ENCODE measurements around the gene RMDN3.

Gene RMDN3

GRCh38 chr15:40754883-40755811 is at the start of gene RMDN3:
RMDN3 (minus strand) TSS chr15:40755254; CDS start chr15:40754783, 471 bp downstream.
- DNase-seq: peak; percentile 93

- DNase-seq: no peak
These were observed 48.6 kb upstream of the RMDN3 start for GRCh38 chr15:40803688-40804087.

DNA sequence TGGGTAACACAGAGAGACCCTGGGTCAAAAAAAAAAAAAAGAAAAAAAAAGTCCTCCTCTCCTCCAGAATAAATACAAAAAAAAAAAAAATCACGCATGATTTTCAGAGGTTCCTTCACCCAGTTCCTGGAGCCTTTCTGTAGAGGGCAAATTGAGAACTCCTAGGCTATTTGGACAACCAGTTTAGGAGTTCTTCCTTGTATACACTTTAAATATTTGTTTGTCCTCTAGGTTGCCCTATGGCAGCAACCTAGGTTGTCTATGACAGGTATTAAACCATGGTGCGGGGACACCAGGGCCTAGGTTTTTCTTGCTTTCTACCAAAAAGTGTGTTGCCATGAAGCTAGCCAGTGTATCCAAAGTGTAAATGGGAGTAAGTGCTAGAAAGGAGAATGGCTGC is 48.0 kb upstream of the RMDN3 start:
- no peak for DNase-seq

GRCh38 chr15:40799523-40799922 is 44.5 kb upstream of the RMDN3 start:
- DNase-seq: no peak

DNA sequence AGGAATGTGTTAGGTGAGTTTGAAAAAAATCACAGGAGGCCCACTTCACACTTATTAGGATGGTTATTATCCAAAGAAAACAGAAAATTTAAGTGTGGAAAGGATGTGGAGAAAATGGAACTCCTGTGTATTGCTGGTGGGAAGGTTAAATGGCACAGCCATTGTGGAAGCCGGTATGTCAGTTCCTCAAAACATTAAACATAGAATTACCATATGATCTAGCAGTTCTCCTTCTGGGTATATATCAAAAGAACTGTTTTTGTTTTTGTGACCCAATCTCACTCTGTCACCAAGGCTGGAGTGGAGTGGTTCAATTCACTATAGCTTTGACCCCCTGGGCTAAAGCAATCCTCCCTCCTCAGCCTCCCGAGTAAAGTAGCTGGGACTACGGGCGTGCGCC is 41.5 kb upstream of the RMDN3 start:
- DNase-seq: no peak

DNA sequence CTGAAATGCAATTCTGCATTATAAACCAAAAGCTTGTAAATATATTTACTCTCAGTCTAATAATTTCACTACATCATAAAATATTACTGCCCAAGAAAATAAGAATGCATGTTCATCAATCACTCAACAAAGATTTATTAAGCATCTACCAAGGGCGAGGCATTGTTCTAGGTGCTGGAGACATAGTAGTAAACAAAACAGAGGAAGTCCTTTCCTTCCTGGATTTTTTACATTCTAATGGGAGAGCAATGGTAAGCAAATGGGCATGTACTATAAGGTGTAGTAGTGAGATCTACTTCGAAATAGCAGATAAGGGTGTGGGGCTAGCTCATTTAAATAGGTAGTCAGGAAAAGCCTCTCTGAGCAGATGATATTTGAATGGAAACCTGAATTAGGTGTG is 41.0 kb upstream of the RMDN3 start:
- DNase-seq: no peak

- no peak for DNase-seq
These were observed 38.3 kb upstream of the RMDN3 start for GRCh38 chr15:40793216-40793989.

GRCh38 chr15:40792394-40792793 is 37.3 kb upstream of the RMDN3 start:
- DNase-seq: no peak

- no peak for DNase-seq
These were observed 35.7 kb upstream of the RMDN3 start for GRCh38 chr15:40790718-40791117.

DNA sequence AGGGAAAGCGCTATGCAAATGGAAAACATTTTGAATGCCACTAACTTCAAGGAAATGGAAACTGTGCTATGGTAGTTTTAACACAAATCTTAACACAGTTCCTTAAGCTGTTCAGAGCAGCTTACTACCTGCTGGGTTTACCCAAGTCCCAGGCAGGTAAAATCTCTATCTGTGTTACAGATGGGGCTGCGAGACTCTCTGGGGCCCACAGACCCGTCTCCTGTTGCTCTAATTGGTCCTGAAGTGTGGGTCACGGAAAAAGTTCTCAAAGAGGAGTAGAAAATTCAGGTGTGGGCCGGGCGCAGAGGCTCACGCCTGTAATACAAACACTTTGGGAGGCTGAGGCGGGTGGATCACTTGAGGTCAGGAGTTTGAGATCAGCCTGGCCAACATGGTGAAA is 34.9 kb upstream of the RMDN3 start:
- DNase-seq: no peak

- DNase-seq: no peak
These were observed 34.1 kb upstream of the RMDN3 start for GRCh38 chr15:40789119-40789518.

GRCh38 chr15:40787991-40788390 is 32.9 kb upstream of the RMDN3 start:
- no peak for DNase-seq

GRCh38 chr15:40787344-40787841 is 32.3 kb upstream of the RMDN3 start:
- peak; percentile 85 for DNase-seq

DNA sequence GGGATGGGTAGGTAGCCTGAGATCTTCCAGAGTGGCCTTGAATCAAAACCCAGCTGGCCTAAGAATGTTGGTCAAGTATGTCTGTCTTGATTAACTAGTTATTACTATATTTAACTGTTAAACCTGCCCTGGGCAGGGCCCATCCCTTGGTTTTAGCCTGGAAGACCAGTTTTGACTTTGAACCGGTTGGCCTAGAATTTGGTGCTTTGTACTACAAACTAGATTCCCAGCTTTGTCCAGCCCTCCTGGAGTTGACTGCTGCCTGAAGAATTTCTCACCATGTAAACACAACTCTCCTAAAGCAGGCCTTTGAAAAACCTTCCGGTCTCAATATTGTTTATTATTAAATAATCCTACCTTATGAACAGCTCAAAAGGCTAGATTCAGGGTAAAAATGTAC is 30.8 kb upstream of the RMDN3 start:
- DNase-seq: no peak

- DNase-seq: no peak
These were observed 30.1 kb upstream of the RMDN3 start for GRCh38 chr15:40785164-40785563.

- peak; percentile 85 for DNase-seq
These were observed 27.7 kb upstream of the RMDN3 start for GRCh38 chr15:40782609-40783227.

- no peak for DNase-seq
These were observed 21.6 kb upstream of the RMDN3 start for GRCh38 chr15:40776537-40777141.

GRCh38 chr15:40775740-40776536 is 20.9 kb upstream of the RMDN3 start:
- DNase-seq: no peak

GRCh38 chr15:40775007-40775406 is 20.0 kb upstream of the RMDN3 start:
- DNase-seq: no peak

GRCh38 chr15:40773902-40774301 is 18.8 kb upstream of the RMDN3 start:
- DNase-seq: no peak

GRCh38 chr15:40773496-40773895 is 18.4 kb upstream of the RMDN3 start:
- no peak for DNase-seq

DNA sequence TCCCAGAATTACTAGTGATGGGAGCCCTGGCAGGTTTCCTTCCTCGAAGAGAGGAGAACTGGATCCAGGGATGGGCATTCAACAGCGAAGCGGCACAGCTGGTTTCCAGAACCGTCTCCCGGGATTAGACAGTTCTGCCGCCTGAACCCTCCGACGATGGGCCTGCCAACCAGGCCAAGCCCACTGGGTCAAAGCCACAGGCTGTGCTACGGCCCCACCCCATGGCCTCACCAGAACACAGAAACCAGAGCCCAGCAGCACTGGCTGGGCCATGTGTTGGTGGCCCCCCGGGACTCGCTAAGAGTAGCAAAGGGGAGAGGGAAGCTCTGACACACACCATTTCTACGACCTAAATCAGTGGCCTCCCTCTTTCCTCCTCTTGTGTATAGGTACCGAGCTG is 17.0 kb upstream of the RMDN3 start:
- no peak for DNase-seq

Measured in NCI-H1436 (cell line).